Endothelial cell of umbilical vein (primary cell): ENCODE data around the gene SHFL. TPM values are rescaled to one million over a fixed set of nuclear protein-coding genes. Genes with fewer than 3 reads are reported as not detected.
A peak's percentile ranks its signal among the peaks of the same experiment; 100 is the strongest.

Experiments used
- BruUV-seq: library from RNA; stranded (reverse); fragments of 400-500 nt; replicated peaks from 2 replicates; lab custom pipeline; 2021; lab: Mats Ljungman, UMichigan
- CTCF ChIA-PET: fragments of 300-600, 350-600 bp; sonication (Branson Sonifier 250); formaldehyde crosslinking; loops from one replicate; lab custom pipeline; 2021; ENCODE audit warnings: antibody characterized with exemption, inconsistent platforms; lab: Charles Lee
- POLR2A ChIA-PET: fragments of 300-600, 350-600 bp; sonication (Branson Sonifier 250); formaldehyde crosslinking; loops from one replicate; lab custom pipeline; 2021; ENCODE audit warnings: antibody characterized with exemption, inconsistent platforms; lab: Charles Lee
- DNase-seq: peaks from one replicate; pipeline ENCODE4 v3.0.0-alpha.2; 2011; ENCODE audit warnings: low read depth, low spot score
- FAIRE-seq: peaks from 2 replicates; lab custom pipeline; 2011; peaks lifted over from hg19 to GRCh38; lab: Jason Lieb, UNC
- H2AFZ ChIP-seq: 2 replicates; pipeline ENCODE4 v1.6.0; 2012; ENCODE audit warnings: low read depth, low read length, control low read depth, inconsistent platforms
- H3K27ac ChIP-seq: 2 replicates; pipeline ENCODE4 v1.5.1; 2011; ENCODE audit warnings: low read depth, mild to moderate bottlenecking, control low read depth, low read length, moderate library complexity; ENCODE audit not compliant: insufficient read depth
- H3K27me3 ChIP-seq, 2 experiments: 2 replicates each; pipeline versions ENCODE4 v1.6.0 to v1.6.1; 2011; ENCODE audit warnings: low read length in 2 of 2, mixed read lengths in 1 of 2; ENCODE audit not compliant: control insufficient read depth in 2 of 2, insufficient read depth in 2 of 2
- H3K36me3 ChIP-seq, 2 experiments: 2 replicates in 1 of 2; 3 replicates in 1 of 2; pipeline ENCODE4 v1.5.1; 2011; ENCODE audit warnings: low read length in 2 of 2, mild to moderate bottlenecking in 1 of 2, moderate library complexity in 1 of 2; ENCODE audit not compliant: control insufficient read depth in 2 of 2, insufficient read depth in 2 of 2; ENCODE audit errors: extremely low read depth in 1 of 2
- H3K4me1 ChIP-seq: 3 replicates; pipeline ENCODE4 v1.5.1; 2011; ENCODE audit warnings: mild to moderate bottlenecking, low read length; ENCODE audit not compliant: control insufficient read depth, insufficient read depth; ENCODE audit errors: extremely low read depth
- H3K4me2 ChIP-seq: 2 replicates; pipeline ENCODE4 v1.6.1; 2011; ENCODE audit warnings: low read length, control low read depth, mixed read lengths; ENCODE audit not compliant: insufficient read depth
- H3K4me3 ChIP-seq, 3 experiments: fragments of 200-600 bp in 1 of 3; sonication (generic), shearing (Covaris generic) in 1 of 3; replicated peaks in 1 of 3; 2 replicates each; pipeline ENCODE4 v1.5.1; 2011 to 2016; ENCODE audit warnings: control low read depth in 3 of 3, low read length in 3 of 3, mild to moderate bottlenecking in 2 of 3, inconsistent platforms in 1 of 3, low read depth in 1 of 3, moderate library complexity in 1 of 3; ENCODE audit not compliant: insufficient read depth in 1 of 3
- H3K79me2 ChIP-seq: 2 replicates; pipeline ENCODE4 v1.6.0; 2012; ENCODE audit warnings: low read length, inconsistent platforms; ENCODE audit not compliant: control insufficient read depth, insufficient read depth
- H3K9ac ChIP-seq: replicated peaks from 2 replicates; pipeline ENCODE3; 2011; ENCODE audit warnings: low read length, control low read depth; ENCODE audit not compliant: insufficient read depth; ENCODE audit errors: extremely low read depth
- H3K9me1 ChIP-seq: replicated peaks from 3 replicates; pipeline ENCODE4 v1.6.0; 2011; ENCODE audit warnings: mild to moderate bottlenecking, low read length; ENCODE audit not compliant: control insufficient read depth, insufficient read depth; ENCODE audit errors: extremely low read depth
- H3K9me3 ChIP-seq: replicated peaks from 2 replicates; pipeline ENCODE4 v1.5.1; 2012; ENCODE audit warnings: low read length, inconsistent platforms; ENCODE audit not compliant: control insufficient read depth, insufficient read depth
- H4K20me1 ChIP-seq: replicated peaks from 2 replicates; pipeline ENCODE3; 2011; ENCODE audit warnings: mild to moderate bottlenecking, low read length; ENCODE audit not compliant: control insufficient read depth, insufficient read depth; ENCODE audit errors: extremely low read depth
- CTCF ChIP-seq, 2 donors: IDR thresholded peaks; 1 replicate in 1 of 2; 2 replicates in 1 of 2; pipeline ENCODE4 v1.5.1; 2011; ENCODE audit warnings: low read length in 2 of 2, mild to moderate bottlenecking in 2 of 2, moderate library complexity in 2 of 2, control low read depth in 1 of 2, inconsistent platforms in 1 of 2, low read depth in 1 of 2; ENCODE audit not compliant: insufficient read depth in 1 of 2; ENCODE audit errors: extremely low read depth in 1 of 2
- EZH2 ChIP-seq: IDR thresholded peaks from 2 replicates; pipeline ENCODE4 v1.6.1; 2012; ENCODE audit warnings: borderline replicate concordance, low read depth, mild to moderate bottlenecking, moderate library complexity, low read length, inconsistent platforms; ENCODE audit not compliant: severe bottlenecking
- FOS ChIP-seq: IDR thresholded peaks from 2 replicates; pipeline ENCODE4 v1.6.1; 2011; ENCODE audit warnings: mild to moderate bottlenecking, low read length, moderate library complexity, borderline replicate concordance; ENCODE audit not compliant: insufficient read depth
- GATA2 ChIP-seq: IDR thresholded peaks from 2 replicates; pipeline ENCODE4 v1.7.0; 2011; ENCODE audit warnings: low read depth, mild to moderate bottlenecking, moderate library complexity, mixed read lengths, low read length; ENCODE audit not compliant: insufficient read length, insufficient read depth
- JUN ChIP-seq: IDR thresholded peaks from 2 replicates; pipeline ENCODE4 v1.6.1; 2011; ENCODE audit warnings: borderline replicate concordance, low read depth; ENCODE audit not compliant: insufficient read length, insufficient read depth
- MAX ChIP-seq: IDR thresholded peaks from 2 replicates; pipeline ENCODE4 v1.6.1; 2011; ENCODE audit not compliant: insufficient read depth, insufficient read length
- MYC ChIP-seq: IDR thresholded peaks from one replicate; pipeline ENCODE4 v1.6.1; 2011; ENCODE audit warnings: mild to moderate bottlenecking, low read depth, low read length
- POLR2A ChIP-seq: IDR thresholded peaks from 2 replicates; pipeline ENCODE4 v1.6.1; 2012; ENCODE audit warnings: low read depth, mild to moderate bottlenecking, control low read depth, low read length
- POLR2AphosphoS5 ChIP-seq: IDR thresholded peaks from 2 replicates; pipeline ENCODE4 v1.6.1; 2012; ENCODE audit warnings: low read depth, mild to moderate bottlenecking, control low read depth, low read length, moderate library complexity; ENCODE audit not compliant: insufficient read depth
- dilution Hi-C: fragments of 300-500 bp; cut with MboI; formaldehyde crosslinking; loops from one replicate; pipeline ENCODE4 v1.15.0; 2019; ENCODE audit warnings: low sequenced_read_pairs; ENCODE audit not compliant: extremely low pct_ligation_motif_present
- intact Hi-C: fragments of 100-400 bp; cut with micrococcal nuclease; formaldehyde crosslinking; loops from one replicate; pipeline ENCODE4 v1.10.0; 2022
- polyA plus RNA-seq, 4 experiments: library from polyadenylated mRNA; depleted of rRNA in 3 of 4; stranded (reverse) in 3 of 4; unstranded in 1 of 4; fragments of >200 nt; gene quantifications; 2 replicates each; pipeline versions ENCODE4 v1.2.1 to v1.2.3, GENCODE V29; 2011 to 2012; ENCODE audit warnings: missing spikeins in 1 of 4
- total RNA-seq: library from RNA; stranded (reverse); gene quantifications from 2 replicates; pipeline ENCODE4 v1.2.3, GENCODE V29; 2021

Gene SHFL
- total and polyA plus RNA-seq, 2 donors (not counting 3 experiments of a cell fraction or from before 2014, with no cell fraction given): 34.4 to 36.9 TPM

- Histone ChIP-seq H2AFZ (no peak overlapping the region), H3K27me3 (no peaks in the 10 kb centered on the region), H3K27ac (no peak overlapping the region), H3K4me3 (no peak overlapping the region), H3K9me1 (no peaks in the 10 kb centered on the region), H4K20me1 (no peaks in the 10 kb centered on the region), H3K79me2 (no peaks in the 10 kb centered on the region), H3K4me1 (no peaks in the 10 kb centered on the region), H3K9ac (no peak overlapping the region), H3K36me3 (no peaks in the 10 kb centered on the region), H3K4me2 (no peak overlapping the region), H3K9me3 (no peaks in the 10 kb centered on the region)
- intact Hi-C loops: no loop called here
- FAIRE-seq (no peak), DNase-seq (peak; percentile 10)
- TF ChIP-seq MAX: no peak
- TF ChIP-seq FOS: no peak
- TF ChIP-seq POLR2A: no peak
- TF ChIP-seq EZH2: no peak
- TF ChIP-seq GATA2: no peak
- TF ChIP-seq MYC: no peak
- TF ChIP-seq JUN: no peak
- no peak for TF ChIP-seq CTCF (IDR thresholded peaks at IDR 0.05; ENCODE audit: extremely low read depth in 1 of 2, insufficient read depth in 1 of 2, low read depth in 1 of 2, low read length in 2 of 2)
- no peak for TF ChIP-seq POLR2AphosphoS5
- dilution Hi-C loops: no loop called here
- POLR2A ChIA-PET: no interaction called here
- CTCF ChIA-PET: no interaction called here
- no TSS peak for BruUV-seq
Measured at GRCh38 chr19:10044390-10044789, 41.7 kb upstream of the SHFL start.
